NCI-H1436 (cell line): ENCODE results near the gene MFSD6.
"Not testable (repeated sequence)": the region's sequence is repeated elsewhere in the genome, so short reads cannot be mapped to it uniquely, and the experiment has no call there.

Source experiments
- DNase-seq: peaks from one replicate; lab custom pipeline; 2025; lab: John Stamatoyannopoulos, UW

Gene MFSD6

GRCh38 chr2:190501702-190502407 is 93.7 kb downstream of the MFSD6 start:
- no peak for DNase-seq

- no peak for DNase-seq
Measured at GRCh38 chr2:190503088-190503487, 94.9 kb downstream of the MFSD6 start.

GRCh38 chr2:190504912-190505311 is 96.8 kb downstream of the MFSD6 start:
- no peak for DNase-seq

- no peak for DNase-seq
Measured at GRCh38 chr2:190505696-190506095, 97.5 kb downstream of the MFSD6 start.

GRCh38 chr2:190506666-190507065 is 98.5 kb downstream of the MFSD6 start:
- peak; percentile 56 for DNase-seq

GRCh38 chr2:190507135-190507534 is 99.0 kb downstream of the MFSD6 start:
- no peak for DNase-seq

GRCh38 chr2:190509895-190510294 is 101.7 kb downstream of the MFSD6 start:
- not testable (repeated sequence) for DNase-seq

- no peak for DNase-seq
Measured at GRCh38 chr2:190511104-190511503, 102.9 kb downstream of the MFSD6 start.

- DNase-seq = no peak
Measured at GRCh38 chr2:190512539-190513095, 104.5 kb downstream of the MFSD6 start.

- no peak for DNase-seq
Measured at GRCh38 chr2:190513877-190514276, 105.7 kb downstream of the MFSD6 start.

GRCh38 chr2:190514676-190515075 is 106.5 kb downstream of the MFSD6 start:
- no peak for DNase-seq

GRCh38 chr2:190515687-190516086 is 107.5 kb downstream of the MFSD6 start:
- DNase-seq = no peak

GRCh38 chr2:190517468-190517867 is 109.3 kb downstream of the MFSD6 start:
- no peak for DNase-seq

- DNase-seq = no peak
Measured at GRCh38 chr2:190519975-190520767, 112.0 kb downstream of the MFSD6 start.

- no peak for DNase-seq
Measured at GRCh38 chr2:190524928-190525327, 116.8 kb downstream of the MFSD6 start.

GRCh38 chr2:190526105-190526750 is 118.1 kb downstream of the MFSD6 start:
- no peak for DNase-seq

- no peak for DNase-seq
Measured at GRCh38 chr2:190527214-190527613, 119.1 kb downstream of the MFSD6 start.

GRCh38 chr2:190527918-190528317 is 119.8 kb downstream of the MFSD6 start:
- no peak for DNase-seq

GRCh38 chr2:190528521-190529001 is 120.4 kb downstream of the MFSD6 start:
- DNase-seq = no peak

GRCh38 chr2:190529486-190530247 is 121.5 kb downstream of the MFSD6 start:
- DNase-seq = no peak

GRCh38 chr2:190530248-190530900 is 122.2 kb downstream of the MFSD6 start:
- DNase-seq = no peak
